ENCODE measurements around the gene CADPS2.

The CADPS2 gene

DNA sequence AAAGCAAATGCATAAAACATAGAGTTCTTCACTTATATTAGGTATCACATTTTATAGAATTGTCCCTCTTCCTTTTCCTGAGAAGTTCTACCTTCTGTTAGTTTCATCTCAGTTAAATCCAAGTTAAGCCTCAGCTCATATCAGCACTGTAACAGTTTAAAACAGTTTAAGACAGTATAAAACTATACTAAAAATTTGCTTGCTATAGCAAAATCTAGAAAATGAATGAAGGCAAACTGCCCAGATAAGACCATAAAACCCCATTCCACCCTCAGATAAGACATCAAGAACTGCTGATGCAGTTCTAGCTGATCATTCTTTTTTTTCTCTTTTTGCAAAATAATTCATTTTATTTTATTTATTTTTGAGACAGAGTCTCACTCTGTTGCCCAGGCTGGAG lies 364.5 kb downstream of the CADPS2 start:
- no peak for DNase-seq (ENCODE audit: low spot score)

DNA sequence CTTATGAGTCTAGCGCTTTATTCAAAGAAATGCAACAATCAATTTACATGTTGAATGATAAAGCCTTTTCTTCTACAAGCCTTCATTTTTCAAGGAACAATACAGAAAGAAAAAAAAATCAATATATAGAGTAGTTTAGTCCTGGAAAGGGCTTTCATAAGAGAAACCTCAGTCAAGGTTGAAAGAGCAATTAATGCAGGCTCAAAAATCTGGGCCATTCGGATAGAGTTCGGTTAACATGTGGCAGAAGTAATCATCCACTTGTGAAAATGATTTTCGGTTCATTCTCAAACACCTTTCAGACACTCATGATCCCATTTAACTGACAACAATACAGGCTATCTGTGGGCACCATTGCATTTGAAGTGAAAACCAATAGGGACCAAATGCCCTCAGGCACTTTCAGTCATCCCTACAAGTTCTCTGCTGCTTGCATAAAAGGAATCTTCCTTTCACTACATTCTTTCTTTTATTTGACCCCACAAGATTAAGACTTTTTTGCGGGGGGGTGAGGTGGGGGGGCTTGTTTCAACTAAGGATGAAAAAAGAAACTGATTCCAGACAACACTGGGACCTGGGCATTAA lies 365.2 kb downstream of the CADPS2 start:
- DNase-seq (ENCODE audit: low spot score), result no peak

DNA sequence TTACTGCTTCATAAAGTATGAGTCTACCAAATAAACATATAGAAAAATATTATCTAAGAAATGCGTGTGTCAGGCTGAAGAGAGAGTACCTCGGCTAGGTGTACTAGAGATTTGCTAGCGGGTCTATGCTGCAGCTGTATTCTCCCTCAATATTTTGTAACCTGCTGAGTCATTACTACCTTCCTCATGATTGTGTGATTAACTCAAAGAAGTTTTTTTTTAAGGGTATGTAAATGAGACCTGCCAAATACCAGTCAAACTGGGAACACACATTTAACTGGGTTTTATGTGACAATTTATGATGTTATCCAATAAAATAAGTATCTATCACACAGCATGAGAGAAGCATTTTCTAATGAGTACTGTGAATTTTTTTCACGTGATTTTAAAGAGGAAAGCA lies 367.8 kb downstream of the CADPS2 start:
- DNase-seq (ENCODE audit: low spot score), result no peak

DNA sequence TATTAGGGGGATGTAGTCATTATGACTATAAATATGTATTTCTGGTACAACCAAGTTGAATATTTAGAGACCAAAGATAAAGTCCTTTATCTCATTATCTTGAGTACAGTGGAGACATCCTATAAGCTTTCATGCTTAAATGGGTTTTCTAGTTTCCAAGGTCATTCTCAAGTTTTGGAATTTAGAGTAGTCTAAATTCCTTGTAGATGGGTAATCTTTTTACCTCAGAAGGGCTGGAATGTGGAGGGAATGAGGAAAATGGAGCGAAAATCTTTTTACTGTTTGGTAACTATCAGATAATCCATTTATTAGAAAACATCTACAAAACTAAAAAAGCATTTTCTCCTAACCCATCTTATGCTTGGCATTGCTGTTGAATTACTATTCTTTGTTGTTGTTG lies 368.7 kb downstream of the CADPS2 start:
- DNase-seq (ENCODE audit: low spot score), result no peak

DNA sequence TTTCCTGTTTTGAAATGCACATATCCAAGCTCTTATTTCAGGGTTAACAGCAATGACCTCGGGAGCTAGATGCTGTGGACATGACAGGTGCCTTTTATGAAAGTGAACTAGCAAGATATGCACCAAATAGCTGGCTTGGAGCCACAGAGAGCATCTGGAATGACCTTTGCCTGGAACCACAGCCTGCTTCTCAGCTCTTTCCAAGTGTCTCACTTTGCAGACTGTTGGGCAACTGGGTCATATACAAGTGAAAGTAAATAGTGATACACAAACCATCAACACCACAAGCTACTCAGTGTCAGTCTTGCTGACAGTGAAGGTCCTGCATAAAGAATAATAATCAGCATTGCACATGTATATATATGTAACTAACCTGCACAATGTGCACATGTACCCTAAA lies 370.9 kb downstream of the CADPS2 start:
- peak; percentile 35 for DNase-seq (ENCODE audit: low spot score)

DNA sequence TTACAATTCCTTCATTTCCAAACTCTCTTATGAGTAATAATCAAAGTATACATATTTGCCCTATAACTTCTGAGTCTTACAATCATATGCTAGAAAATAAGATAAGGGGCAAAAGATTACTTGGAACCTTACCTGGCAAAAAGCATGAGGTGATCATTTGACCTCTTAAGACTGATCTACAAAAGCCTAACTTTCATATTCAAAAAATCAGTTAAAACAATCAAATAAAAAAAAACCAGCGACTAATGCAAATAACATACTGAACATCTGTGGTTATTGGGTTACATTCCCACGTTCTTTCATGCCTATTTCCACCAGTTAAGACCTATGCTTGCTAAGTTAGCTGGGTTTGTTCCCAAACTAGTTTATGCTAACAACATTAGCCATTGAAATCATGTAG lies 375.0 kb downstream of the CADPS2 start:
- DNase-seq (ENCODE audit: low spot score), result no peak

DNA sequence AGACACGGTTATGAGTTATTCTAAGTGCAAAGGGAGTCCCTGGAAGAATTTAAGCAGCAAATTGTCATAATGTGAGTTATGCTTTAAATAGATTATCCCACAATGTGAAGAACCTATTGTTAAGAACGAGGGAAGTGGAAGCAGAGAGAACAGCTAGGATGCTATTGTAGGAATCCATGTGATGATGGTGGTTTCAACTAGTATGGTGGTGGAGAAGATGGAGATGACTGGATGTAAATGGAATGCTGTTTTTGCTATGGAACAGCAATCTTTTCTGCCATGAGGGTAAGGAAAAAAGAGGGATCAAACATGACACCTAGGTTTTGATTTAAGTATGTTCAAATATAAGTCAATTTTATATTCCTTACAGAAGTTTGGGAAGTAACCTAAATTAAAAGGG lies 378.7 kb downstream of the CADPS2 start:
- no peak for DNase-seq (ENCODE audit: low spot score)

DNA sequence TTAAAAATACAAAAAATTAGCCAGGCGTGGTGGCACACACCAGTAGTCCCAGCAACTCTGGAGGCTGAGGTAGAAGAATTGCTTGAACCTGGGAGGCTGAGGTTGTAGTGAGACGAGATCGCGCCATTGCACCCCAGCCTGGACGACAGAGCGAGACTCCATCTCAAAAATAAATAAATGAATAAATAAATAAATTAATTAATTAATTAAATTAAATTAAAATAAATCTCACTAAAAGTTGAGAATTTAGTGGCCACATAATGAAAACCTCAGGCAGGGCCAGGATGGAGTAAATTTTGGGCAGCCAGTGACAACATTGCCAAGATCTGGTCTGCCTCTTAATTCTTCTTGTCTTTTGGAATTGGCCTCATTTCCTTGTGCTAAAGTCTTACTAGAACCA lies 394.3 kb downstream of the CADPS2 start:
- no peak for DNase-seq (ENCODE audit: low spot score)

DNA sequence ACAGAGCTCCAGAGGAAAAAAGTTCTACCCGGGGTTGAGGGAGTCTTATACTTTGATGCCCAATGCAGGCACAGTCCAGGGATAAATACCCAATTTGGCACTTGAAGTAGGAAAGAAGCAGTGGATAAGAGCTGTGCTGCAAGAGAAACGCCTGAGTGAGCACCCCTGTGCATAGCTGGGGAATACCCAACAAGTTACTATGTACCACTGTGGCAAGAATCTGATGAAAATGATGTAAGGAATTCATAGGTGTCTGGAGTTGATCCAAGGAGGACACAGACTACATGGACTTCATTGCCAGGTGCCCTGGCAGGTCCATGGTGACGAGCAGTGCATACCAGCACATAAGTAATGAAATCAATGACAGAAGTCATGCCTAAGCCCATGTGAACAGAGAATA lies 398.0 kb downstream of the CADPS2 start:
- no peak for DNase-seq (ENCODE audit: low spot score)

DNA sequence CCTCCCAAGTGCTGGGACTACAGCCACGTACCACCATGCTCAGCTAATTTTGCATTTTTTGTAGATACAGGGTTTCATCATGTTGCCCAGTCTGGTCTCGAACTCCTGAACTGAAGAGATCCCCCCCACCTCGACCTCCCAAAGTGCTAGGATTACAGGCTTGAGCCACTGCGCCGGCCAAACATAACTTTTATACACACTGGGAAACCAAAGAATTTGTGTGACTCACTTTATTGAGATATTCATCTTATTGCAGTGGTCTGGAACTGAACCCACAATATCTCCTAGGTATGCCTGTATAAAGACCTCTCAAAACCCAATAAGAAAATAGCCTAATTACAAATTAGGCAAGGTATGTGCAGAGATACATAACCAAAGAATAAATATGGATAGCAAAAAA lies 399.1 kb downstream of the CADPS2 start:
- DNase-seq (ENCODE audit: low spot score), result no peak

DNA sequence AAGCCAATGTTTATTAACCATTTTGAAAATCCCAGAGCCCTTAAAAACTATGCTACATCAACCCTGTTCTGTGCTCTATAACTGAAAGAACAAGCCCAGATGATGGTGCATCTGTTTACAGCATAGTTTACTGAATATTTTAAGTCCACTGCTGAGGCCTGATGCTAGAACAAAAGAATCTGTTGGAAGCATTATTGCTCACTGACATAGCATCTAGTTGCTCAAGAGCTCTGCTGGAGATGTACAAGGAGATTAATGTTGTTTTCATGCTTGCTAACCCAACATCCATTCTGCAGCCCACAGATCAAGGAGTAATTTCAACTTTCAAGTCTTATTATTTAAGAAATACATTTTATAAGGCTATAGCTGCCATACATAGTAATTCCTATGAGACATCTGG lies 400.4 kb downstream of the CADPS2 start:
- DNase-seq (ENCODE audit: low spot score), result no peak

DNA sequence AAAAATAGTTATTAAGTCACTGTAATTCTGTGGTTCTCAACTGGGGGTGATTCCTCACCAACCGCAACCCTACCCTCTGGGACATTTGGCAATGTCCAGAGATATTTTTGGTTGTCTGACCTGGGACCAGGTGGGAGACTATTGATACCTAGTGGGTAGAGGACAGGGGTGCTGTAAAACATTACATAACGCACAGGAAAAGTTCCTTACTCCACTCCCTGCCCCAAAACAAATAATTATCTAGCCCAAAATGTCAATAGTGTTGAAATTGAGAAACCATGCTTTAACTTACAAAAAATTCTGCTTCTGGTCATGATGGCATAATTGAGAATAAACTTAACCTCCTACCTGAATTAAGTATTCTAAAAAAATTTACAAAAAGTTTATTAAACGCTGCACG lies 404.0 kb downstream of the CADPS2 start:
- no peak for DNase-seq (ENCODE audit: low spot score)

DNA sequence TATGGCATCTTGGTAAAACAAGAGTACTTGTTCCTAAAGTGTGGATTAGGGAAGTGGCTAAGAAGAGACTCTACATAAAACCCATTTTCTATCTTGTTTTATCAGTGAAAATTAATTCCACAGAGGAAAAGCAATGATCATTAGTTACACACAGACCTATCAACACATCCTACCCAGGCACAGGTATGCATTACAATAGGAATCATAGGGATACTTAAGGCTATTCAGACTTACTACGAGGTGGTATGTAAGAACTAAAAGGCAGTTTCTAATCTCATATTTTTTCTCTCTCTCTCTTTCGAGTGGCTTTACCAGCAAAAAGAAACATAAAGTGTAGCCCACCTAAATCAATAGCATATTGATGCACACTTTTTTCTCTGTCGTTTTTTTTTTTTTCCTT lies 415.4 kb downstream of the CADPS2 start:
- no peak for DNase-seq (ENCODE audit: low spot score)

DNA sequence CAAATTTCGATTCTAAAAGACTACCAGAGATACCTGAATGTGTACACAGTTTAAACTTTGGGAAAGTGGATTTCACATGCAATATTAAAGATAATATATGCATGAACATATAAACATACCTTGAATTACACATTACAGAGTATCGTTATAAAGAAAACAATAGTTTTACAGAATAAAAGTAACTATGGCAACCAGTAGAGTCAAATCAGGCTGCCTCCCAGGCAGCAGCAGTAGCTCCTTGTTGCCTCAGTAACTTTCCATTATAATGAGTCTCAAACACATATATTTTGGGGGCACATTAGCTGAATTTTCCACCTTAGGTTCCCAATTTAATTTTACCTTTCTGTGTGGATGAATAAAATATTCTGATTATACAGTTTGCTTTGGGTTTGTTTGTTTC lies 417.3 kb downstream of the CADPS2 start:
- no peak for DNase-seq (ENCODE audit: low spot score)

DNA sequence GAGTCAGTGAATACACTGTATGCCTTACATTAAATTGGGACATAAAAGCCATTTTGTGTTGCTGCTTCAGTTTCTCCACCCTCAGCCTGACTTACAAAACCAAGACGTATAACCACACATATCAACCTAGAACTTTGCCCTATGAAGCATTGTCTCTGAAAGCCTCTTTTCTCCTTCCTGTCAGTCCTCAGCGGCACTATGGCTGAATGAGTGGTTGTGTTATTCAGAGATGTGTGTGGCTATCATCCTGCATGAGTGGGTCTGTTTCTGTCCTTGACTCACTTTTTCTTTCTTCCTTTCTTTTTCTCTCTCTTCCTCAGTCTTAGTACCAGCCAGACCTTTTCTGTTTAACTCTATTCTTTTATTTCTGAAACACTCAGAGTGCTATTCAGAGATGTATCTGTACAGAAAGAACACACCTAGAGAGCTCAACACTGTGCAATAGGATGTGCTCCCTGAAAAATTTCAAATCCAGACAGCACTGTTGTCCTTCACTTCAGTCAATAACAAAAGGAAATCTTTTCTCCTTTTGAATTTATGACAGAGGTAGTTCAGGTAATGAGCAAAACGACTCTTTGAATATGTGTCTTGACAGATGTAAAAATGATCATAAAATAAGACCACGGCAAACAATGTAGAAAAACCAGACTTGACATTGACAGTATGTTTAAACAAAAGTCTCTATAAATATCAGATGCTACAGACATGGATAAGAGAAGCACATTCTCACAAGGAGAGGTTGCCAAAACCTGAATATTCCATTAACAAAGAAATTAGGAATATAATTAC lies 418.4 kb downstream of the CADPS2 start:
- no peak for DNase-seq (ENCODE audit: low spot score)

DNA sequence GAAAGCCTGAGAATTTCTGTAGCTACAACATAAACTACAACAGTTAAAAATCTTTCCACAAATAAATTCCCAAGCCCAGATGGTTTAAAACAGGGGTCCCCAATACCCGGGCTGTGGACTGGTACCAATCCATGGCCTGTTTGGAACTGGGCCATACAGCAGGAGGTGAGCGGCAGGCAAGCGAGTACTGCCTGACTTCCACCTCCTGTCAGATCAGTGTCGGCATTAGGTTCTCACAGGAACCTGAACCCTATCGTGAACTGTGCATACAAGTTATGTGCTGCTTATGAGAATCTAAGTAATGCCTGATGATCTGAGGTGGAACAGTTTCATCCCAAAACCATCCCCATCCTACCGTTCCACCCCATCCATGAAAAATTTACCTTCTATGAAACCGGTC lies 421.0 kb downstream of the CADPS2 start:
- no peak for DNase-seq (ENCODE audit: low spot score)

DNA sequence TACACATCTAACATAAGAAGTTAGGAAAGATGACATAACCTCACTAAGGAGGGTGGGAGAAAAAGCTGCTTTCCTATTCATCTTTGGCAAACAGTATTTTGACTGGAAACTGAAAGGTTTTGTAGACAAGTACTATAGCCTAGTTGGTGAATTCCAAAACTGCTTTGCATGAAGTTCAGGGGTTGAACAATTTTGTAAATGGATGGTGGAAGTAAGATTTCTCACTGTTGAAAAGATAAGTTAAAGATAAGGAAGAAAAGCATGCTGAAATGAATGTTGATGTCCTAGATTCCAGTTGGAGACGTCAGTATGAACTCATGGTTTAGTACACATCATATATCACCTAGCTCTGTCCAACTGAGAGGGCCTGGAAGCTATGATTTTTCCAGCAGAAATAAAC lies 422.6 kb downstream of the CADPS2 start:
- no peak for DNase-seq (ENCODE audit: low spot score)

DNA sequence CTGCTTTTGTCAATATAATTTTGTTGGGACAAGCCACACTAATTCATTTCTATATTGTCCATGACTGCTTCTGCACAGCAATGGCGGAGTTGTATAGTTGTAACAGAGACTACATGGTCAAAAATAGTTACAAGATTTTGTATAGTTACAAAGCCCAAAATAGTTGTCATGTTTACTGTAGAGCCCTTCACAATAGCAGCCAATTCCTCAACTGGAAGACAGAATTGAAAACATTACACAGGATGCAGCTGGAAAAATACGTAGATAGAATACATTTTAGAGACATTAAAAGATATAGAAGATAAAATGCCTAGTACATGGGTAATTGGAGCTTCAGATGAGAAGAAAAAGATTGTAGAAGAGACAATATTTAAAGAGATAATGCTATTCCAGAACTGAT lies 425.3 kb downstream of the CADPS2 start:
- DNase-seq (ENCODE audit: low spot score), result no peak

DNA sequence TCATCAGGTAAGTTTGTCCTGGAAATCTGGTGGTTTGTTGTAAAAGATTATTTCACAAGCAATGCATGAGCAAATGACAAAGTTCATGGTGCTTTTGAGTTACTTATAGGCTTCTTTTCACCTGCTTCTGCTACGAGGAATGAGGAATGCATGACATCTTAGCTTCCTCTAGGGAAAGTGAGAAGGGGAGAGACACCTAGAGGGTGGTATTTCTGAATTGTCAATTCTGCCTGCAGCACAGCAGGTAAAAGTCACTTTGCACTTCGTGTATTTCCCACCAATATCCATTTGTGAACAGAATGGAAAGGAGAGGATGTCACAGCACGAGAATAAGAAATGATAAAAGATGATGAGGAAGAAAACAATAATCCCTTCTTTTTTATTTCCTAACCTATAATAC lies 428.3 kb downstream of the CADPS2 start:
- DNase-seq (ENCODE audit: low spot score), result no peak

DNA sequence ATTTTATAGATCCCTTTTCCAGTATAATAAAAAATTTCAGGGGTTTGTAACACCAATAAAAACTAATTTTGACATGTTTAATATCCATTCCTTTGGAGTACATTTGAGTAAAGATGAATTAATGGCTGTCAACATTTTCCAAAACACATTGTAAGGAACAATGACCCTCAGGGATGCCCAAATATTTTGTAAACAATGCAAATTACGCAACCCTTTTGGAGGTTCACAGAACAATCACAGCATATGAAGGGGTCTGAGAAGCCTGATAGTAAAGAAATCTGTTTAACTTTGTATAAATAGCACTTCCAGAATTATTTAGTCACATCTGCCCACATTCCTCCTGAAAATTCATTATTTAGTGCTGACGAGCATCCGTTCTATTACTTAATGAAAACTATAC lies 428.9 kb downstream of the CADPS2 start:
- no peak for DNase-seq (ENCODE audit: low spot score)

DNA sequence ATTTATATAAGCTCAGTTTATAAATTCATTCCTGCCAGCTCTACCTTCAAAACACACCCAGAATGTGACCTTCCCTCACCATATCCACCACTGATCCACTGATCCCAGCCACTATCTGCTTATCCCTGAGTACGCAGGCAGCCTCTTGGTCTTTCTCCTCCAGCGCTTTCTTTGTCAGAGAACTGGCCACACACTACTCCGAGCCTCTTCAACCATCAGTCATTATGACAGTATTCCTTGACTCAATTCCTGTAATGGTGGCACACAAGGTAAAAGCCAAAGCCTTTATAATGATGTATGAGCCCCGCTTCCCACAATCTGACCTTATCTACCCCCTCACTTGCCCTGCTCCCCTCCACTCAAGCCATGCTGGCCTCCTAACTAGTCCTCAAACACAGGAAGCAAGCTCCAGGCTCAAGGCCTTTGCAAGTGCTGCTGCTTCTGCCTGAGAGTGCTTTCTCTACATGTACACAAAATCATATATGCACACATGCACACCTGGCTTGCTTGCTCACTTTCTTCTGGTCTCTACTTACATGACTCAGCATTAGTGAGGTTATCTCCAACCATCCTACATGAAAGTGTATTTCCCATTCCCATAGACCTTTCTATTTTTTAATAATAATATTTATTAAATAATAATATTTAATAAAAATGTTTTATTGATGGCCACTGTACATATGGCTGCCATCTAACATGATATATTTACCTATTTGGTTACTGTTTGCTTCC lies 431.3 kb downstream of the CADPS2 start:
- DNase-seq (ENCODE audit: low spot score), result no peak

DNA sequence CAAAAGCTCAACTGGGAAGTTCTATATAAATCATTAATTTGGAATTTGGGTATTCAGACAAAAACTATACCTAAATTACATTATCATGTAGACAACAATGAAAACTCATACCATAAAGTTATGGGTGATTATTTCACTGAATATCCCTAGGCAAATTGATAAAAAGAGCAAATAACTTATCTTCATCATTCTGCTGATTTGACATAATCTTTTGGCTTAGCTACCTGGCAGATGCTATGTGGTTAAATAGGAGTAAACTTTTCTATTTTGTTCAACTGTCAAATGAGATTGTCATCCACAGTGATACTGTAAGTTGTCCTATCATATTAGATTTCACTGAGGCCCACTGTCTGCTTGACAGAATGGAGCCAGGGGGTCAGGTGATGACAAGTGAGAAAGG lies 432.8 kb downstream of the CADPS2 start:
- no peak for DNase-seq (ENCODE audit: low spot score)

DNA sequence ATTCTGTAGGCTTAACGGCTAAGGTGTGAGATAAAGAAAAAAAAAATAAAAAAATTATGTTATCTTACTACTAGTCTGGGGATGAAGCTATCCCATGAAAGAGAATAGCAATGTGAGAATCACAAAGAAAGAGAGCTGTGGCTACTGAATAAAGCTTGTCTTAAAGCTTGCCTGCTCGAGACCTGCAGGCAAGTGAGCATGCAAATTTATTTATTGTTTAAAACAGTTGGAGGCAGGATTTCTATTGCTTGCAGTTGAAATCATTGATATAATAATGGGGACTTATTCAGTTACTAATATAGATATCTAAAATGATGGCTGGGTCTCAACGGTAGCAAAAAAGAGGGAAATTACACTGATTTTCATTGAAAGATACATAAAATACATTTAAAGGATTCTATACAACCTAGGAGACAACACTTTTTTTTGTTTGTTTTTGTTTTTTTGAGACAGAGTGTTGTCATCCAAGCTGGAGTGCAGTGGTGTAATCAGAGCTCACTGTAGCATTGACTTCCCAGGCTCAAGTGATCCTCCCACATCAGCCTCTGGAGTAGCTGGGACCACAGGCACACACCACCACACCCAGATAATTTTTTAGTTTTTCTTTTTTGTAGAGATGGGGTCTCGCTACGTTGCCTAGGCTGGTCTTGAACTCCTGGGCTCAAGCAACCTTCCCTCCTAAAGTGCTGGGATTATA lies 437.2 kb downstream of the CADPS2 start:
- DNase-seq (ENCODE audit: low spot score), result no peak
